A673 (cell line): ENCODE results near the gene ERFE. TPM values are rescaled to one million over a fixed set of nuclear protein-coding genes. Genes with fewer than 3 reads are reported as not detected.

Source experiments
- BruUV-seq: library from RNA; stranded (reverse); fragments of 400-500 nt; replicated peaks from 2 replicates; lab custom pipeline; 2021; lab: Mats Ljungman, UMichigan
- CTCF ChIA-PET: fragments of 300-600 bp; sonication (Branson Sonifier 250); formaldehyde crosslinking; loops from one replicate; lab custom pipeline; 2022; ENCODE audit warnings: antibody characterized with exemption; lab: Charles Lee
- POLR2A ChIA-PET: fragments of 300-600 bp; sonication (Branson Sonifier 250); formaldehyde crosslinking; loops from one replicate; lab custom pipeline; 2022; ENCODE audit warnings: antibody characterized with exemption; ENCODE audit not compliant: low non-redundant PET; lab: Charles Lee
- DNase-seq: peaks from one replicate; pipeline ENCODE4 v3.0.0-alpha.2; 2015; ENCODE audit warnings: low spot score
- H3K27ac ChIP-seq: fragments of 200-600 bp; sonication (generic); 2 replicates; pipeline ENCODE4 v1.5.1; 2016; ENCODE audit warnings: mixed run types, low read depth, mild to moderate bottlenecking, mixed read lengths, antibody characterized with exemption, low read length; ENCODE audit not compliant: poor library complexity, severe bottlenecking
- H3K27me3 ChIP-seq: fragments of 200-600 bp; sonication (generic); replicated peaks from 2 replicates; pipeline ENCODE4 v1.6.1; 2017; ENCODE audit warnings: mixed run types, low read depth, mild to moderate bottlenecking, mixed read lengths, antibody characterized with exemption, low read length; ENCODE audit not compliant: insufficient read depth, poor library complexity
- H3K36me3 ChIP-seq: fragments of 200-600 bp; sonication (generic); 2 replicates; pipeline ENCODE4 v1.6.1; 2016; ENCODE audit warnings: mixed run types, mild to moderate bottlenecking, mixed read lengths, antibody characterized with exemption, low read length; ENCODE audit not compliant: insufficient read depth, poor library complexity, severe bottlenecking
- H3K4me1 ChIP-seq: fragments of 200-600 bp; sonication (generic); 2 replicates; pipeline ENCODE4 v1.6.1; 2017; ENCODE audit warnings: mixed run types, mild to moderate bottlenecking, mixed read lengths, antibody characterized with exemption, low read length; ENCODE audit not compliant: insufficient read depth, poor library complexity, severe bottlenecking
- H3K4me3 ChIP-seq: fragments of 200-600 bp; sonication (generic); 2 replicates; pipeline ENCODE4 v1.5.1; 2016; ENCODE audit warnings: low read depth, mixed run types, mild to moderate bottlenecking, mixed read lengths, low read length; ENCODE audit not compliant: poor library complexity, severe bottlenecking
- H3K9me3 ChIP-seq: fragments of 200-600 bp; sonication (generic); 2 replicates; pipeline ENCODE4 v1.6.1; 2016; ENCODE audit warnings: mixed run types, low read depth, mild to moderate bottlenecking, mixed read lengths, antibody characterized with exemption, low read length; ENCODE audit not compliant: poor library complexity, severe bottlenecking
- EZH2 ChIP-seq: fragments of 200-600 bp; sonication (generic); IDR thresholded peaks from 2 replicates; pipeline ENCODE4 v1.6.1; 2017; ENCODE audit warnings: borderline replicate concordance, low read depth, mild to moderate bottlenecking, mixed read lengths, antibody characterized with exemption, low read length; ENCODE audit not compliant: poor library complexity, severe bottlenecking
- intact Hi-C: fragments of 100-400 bp; cut with micrococcal nuclease; formaldehyde crosslinking; loops from one replicate; pipeline ENCODE4 v1.10.0; 2022; ENCODE audit not compliant: unreplicated experiment
- total RNA-seq: library from RNA; stranded (reverse); gene quantifications from 2 replicates; pipeline ENCODE4 v1.2.3, GENCODE V29; 2021
- TF ChIP-seq, protein P1 (sequence below): fragments of 300-800, 200-600 bp; sonication (generic); conservative IDR thresholded peaks from 2 replicates; pipeline ENCODE4 v1.5.1; 2017; ENCODE audit warnings: low read depth, mild to moderate bottlenecking, antibody characterized with exemption, low read length, moderate library complexity, mixed read lengths

Gene ERFE
- total RNA-seq, 1 experiment from 2014 or later, result 6.1 TPM

DNA sequence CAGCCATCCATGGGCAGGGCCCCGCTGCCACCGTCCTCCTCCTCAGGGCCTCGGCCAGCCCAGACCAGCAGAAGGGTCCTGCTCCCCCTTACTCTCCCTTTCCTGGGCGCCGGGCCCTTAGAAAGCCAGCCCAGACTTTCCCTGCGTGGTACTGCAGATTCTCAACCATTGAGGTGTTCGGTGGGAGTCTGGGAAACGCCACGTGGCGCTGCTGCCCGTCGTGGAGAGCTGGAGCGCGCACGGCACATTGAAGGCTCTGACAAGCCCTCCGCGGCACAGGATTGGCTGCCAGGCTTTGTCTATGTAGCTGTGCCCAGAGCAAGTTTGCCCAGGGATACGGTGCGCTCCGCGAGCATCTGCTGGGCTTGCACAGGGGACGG lies 30.7 kb upstream of the ERFE start:
- H3K4me3 ChIP-seq, result no peak overlapping the region
- no peaks in the 10 kb centered on the region for H3K9me3 ChIP-seq
- CTCF ChIA-PET, result no interaction called here
- no peaks in the 10 kb centered on the region for H3K27me3 ChIP-seq
- H3K27ac ChIP-seq, result no peak overlapping the region
- no peaks in the 10 kb centered on the region for H3K4me1 ChIP-seq
- H3K36me3 ChIP-seq, result no peaks in the 10 kb centered on the region
- POLR2A ChIA-PET, result no interaction called here
- no peak for TF ChIP-seq EZH2
- TF ChIP-seq, protein P1, sequence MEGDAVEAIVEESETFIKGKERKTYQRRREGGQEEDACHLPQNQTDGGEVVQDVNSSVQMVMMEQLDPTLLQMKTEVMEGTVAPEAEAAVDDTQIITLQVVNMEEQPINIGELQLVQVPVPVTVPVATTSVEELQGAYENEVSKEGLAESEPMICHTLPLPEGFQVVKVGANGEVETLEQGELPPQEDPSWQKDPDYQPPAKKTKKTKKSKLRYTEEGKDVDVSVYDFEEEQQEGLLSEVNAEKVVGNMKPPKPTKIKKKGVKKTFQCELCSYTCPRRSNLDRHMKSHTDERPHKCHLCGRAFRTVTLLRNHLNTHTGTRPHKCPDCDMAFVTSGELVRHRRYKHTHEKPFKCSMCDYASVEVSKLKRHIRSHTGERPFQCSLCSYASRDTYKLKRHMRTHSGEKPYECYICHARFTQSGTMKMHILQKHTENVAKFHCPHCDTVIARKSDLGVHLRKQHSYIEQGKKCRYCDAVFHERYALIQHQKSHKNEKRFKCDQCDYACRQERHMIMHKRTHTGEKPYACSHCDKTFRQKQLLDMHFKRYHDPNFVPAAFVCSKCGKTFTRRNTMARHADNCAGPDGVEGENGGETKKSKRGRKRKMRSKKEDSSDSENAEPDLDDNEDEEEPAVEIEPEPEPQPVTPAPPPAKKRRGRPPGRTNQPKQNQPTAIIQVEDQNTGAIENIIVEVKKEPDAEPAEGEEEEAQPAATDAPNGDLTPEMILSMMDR, result no peak
- no TSS peak for BruUV-seq
- intact Hi-C loops, result no loop called here
- DNase-seq, result no peak

DNA sequence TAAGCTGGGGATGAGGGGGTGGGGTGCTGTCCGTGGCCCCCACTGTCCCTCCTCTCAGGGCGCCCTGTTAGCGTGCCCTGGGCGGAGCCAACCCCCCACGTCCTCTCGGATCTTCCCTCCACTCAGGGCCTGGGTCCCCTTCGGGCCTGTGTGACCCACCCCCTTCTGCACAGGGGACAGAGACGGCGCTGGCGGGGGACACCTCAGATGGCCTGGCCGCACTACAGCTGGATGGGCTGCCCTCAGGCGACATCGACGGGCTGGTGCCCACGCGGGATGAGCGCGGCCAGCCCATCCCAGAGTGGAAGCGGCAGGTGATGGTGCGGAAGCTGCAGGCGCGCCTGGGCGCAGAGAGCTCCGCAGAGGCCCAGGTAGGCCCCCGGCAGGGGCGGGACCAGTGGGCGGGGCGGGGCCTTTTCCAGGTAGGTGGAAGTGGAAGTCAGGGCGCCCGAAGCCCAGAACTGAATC lies 30.2 kb upstream of the ERFE start:
- POLR2A ChIA-PET, result no interaction called here
- Histone ChIP-seq H3K27me3 (no peaks in the 10 kb centered on the region), H3K27ac (no peak overlapping the region), H3K4me1 (no peaks in the 10 kb centered on the region), H3K4me3 (no peak overlapping the region), H3K9me3 (no peaks in the 10 kb centered on the region), H3K36me3 (no peaks in the 10 kb centered on the region)
- no peak for TF ChIP-seq EZH2
- TF ChIP-seq, protein P1, result no peak
- intact Hi-C loops, result no loop called here
- DNase-seq, result no peak
- BruUV-seq, result no TSS peak
- CTCF ChIA-PET, result no interaction called here

DNA sequence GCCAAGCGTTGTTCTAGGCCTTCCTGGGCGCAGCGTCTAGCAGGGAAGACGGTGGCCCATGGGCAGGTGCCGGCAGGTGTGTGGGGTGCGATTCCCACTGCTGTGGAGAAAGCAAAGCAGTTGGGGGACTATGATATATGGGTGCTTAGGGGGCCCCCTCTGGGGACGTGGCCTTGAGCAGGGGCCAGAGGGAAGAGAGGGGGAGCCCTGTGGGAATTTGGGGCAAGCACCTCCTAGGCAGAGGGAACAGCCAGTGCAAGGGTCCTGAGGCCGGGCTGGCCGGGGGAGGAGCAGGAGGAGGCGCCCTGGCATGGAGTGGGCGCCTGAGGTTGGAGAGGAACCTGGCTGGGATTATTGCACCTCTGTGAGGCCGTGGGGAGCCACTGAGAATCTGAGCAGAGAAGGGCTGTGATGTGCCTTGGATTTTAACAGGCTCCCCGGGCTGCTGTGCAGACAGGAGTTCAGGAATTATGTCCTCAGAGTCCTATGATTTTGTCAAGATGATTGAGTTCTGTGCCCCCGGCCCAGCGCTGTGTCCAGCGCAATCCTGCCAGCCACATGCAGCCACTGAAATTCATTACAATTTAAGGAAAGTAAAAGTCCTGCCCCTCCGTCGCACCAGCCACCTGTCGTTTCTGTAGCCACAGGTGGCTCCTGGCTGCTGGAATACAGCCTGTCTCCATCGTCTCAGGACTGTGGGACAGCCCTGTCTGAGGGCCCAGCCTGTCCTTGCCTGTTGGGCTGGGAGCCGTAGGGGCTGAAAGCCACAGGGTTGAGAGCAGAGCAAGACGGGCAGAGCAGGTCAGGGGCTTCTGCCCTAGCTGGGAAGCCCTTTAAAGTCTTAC lies 29.4 kb upstream of the ERFE start:
- CTCF ChIA-PET, result no interaction called here
- intact Hi-C loops, result no loop called here

More for the DNA sequence above, 29.4 kb upstream of the ERFE start:
- Histone ChIP-seq H3K4me3 (no peak overlapping the region), H3K27me3 (no peaks in the 10 kb centered on the region), H3K4me1 (no peaks in the 10 kb centered on the region), H3K27ac (no peak overlapping the region), H3K36me3 (no peaks in the 10 kb centered on the region), H3K9me3 (no peaks in the 10 kb centered on the region)
- POLR2A ChIA-PET, result no interaction called here
- DNase-seq, result no peak
- BruUV-seq, result no TSS peak
- TF ChIP-seq, protein P1, result no peak
- TF ChIP-seq EZH2, result no peak
